ENCODE data around the gene ZNF710.
"Not testable (repeated sequence)": the region's sequence is repeated elsewhere in the genome, so short reads cannot be mapped to it uniquely, and the experiment has no call there.

The ZNF710 gene

DNA sequence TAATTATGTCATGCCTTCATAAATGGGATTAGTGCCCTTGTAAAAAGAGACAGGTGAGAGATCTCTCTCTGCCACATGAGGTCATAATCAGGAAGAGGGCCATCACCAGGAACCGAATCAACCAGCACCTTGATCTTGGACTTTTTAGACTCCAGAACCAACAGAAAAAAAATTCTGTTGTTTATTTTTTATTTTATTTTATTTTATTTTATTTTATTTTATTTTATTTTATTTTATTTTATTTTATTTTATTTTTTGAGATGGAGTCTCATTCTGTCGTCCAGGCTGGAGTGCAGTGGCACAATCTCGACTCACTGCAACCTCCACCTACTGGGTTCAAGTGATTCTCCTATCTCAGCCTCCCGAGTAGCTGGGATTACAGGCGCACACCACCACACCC lies 106.9 kb downstream of the ZNF710 start:
- DNase-seq, result not testable (repeated sequence)

DNA sequence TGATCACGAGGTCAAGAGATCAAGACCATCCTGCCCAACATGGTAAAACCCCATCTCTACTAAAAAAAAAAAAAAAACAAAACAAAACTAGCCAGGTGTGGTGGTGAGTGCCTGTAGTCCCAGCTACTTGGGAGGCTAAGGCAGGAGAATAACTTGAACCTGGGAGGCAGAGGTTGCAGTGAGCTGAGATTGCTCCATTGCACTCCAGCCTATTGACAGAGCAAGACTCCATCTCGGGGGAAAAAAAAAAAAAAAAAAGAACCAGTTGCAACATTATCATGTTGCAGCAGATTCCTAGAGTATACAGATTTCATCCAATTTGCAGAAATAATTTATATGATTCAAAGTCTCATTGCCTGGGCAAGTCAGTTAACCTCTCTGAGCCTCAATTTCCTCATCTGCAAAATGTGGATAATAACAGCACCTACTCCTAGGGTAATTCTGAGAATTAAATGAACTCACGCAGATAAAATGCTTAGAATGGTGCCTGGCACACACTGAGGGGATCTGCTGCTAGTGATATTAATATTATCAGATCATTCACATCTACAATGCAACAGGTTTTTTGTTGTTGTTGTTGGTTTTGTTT lies 108.1 kb downstream of the ZNF710 start:
- DNase-seq, result not testable (repeated sequence)

DNA sequence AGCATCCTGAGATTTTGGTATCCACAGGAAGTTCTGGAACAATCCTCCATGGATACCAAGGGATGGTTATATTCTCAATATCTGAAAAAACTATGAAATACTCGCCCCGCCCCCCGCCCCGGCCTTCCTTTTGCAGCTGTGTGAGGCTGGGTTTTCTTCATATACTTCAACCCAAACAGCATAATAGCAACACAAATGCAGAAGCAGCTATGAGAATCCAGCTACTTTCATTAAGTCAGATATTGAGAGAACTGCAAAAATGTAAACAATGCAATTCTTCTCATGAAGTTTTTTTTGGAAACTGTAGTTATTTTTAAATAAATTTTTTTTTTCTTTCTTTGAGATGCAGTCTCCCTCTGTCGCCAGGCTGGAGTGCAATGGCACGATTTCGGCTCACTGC lies 112.0 kb downstream of the ZNF710 start:
- no peak for DNase-seq

DNA sequence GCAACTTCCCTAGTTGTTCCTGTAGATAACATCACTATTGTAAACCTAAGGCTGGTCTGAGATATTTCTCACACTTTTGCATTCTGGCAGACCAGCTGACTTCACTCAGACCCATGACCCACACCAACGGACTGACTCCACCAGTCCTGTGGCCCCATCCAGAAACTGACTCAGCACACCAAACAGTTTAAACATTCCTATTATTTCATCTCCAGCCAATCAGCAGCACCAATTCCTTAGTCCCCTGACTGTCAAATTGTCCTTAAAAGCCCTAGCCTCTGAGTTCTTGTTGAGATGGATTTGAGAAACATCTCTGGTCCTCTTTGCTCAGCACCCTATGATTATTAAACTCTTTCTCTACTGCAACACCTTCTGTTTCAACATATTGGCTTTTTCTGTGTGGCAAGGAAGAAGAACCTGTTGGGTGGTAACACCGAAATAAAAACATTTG lies 113.4 kb downstream of the ZNF710 start:
- no peak for DNase-seq

DNA sequence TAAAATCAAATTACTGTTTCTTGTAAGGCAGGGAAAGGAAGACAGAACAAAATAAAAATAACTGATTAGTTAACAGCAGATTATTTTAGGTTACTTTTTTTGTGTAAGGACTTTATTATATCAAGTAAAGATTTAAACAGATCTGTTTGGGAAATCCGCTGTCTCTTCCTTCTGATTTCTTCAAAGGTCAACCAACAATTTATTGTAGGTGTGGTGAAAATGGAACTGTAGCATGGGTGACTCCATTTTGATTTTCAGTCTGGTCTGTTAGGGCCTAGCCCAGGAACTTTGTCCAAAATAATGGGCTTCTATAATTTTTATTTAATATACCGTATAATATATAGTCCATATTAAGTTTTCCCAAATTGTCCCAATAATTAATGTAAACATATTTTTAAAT lies 114.7 kb downstream of the ZNF710 start:
- DNase-seq, result no peak

GRCh38 chr15:90119367-90119766 lies 118.2 kb downstream of the ZNF710 start:
- no peak for DNase-seq

DNA sequence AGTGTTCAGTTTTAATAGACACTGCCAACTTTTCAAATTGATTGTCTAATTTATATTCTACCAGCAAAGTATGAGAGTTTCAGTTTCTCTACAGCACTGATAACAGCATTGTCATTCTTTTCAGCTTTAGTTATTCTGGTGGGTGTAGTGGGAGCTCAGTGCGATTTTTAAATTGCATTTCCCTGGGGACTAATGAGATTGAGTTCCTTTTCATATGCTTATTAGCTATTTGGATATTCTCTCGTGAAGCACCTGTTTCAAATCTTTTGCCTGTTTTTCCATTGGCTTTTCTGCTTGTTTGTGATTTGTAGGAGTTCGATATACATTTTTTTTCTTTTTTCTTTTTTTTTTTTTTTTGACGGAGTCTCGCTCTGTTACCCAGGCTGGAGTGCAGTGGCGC lies 120.0 kb downstream of the ZNF710 start:
- no peak for DNase-seq

DNA sequence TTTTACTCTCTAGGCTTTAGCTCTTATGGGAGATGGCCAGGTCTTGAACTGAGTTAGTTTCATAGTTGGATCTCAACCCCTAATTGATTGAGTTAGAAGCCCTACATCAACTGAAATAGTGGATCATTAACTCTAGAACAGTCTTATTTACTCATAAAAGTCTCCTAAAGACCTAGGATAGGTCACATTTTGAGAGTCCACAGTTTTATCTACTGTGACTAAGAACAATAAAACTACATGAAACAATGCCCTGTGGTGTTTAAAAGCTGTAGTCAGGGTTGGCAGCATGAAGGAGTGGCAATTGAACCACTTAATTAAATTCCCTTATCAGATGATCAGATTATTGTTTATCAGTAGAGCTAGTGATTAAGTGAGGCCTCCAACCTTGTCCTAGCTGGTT lies 123.4 kb downstream of the ZNF710 start:
- DNase-seq, result no peak

DNA sequence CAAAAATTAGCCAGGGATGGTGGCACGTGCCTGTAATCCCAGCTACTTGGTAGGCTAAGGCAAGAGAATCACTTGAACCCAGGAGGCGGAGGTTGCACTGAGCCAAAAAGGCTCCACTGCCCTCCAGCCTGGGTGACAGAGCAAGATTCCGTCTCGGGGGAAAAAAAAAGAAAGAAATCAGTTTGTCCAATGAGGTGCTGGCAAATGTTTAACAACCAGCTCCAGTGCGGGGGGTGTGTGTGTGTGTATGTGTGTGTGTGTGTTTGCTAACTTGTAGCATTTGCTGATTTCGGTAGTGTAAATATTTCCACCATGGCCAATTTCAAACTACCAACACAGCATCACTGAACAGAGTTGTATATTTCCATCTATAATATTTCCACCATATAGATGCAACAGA lies 124.9 kb downstream of the ZNF710 start:
- no peak for DNase-seq

GRCh38 chr15:90126596-90127435 lies 125.7 kb downstream of the ZNF710 start:
- no peak for DNase-seq

DNA sequence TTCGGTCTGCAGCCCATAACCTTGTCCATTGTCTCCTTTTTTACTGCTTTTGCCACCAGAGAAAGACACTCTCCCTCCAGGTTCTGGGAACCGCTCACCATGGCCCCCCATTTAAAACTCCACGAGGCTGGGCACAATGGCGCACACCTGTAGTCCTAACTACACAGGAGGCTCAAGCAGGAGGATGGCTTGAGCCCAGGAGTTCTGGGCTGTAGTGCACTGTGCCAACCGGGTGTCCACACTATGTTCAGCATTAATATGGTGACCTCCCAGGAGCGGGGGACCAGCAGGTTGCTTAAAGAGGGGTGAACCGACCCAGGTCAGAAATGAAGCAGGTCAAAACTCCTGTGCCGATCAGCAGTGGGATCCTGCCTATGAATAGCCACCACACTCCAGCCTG lies 129.2 kb downstream of the ZNF710 start:
- no peak for DNase-seq

All from NCI-H1092 treated with DMSO at 0.1 percent for 48 hours (cell line).